NT2/D1 (cell line): ENCODE measurements around the gene KIF12.

Experiments used
- YY1 ChIP-seq: IDR thresholded peaks from 2 replicates; pipeline ENCODE4 v1.6.1; 2011; ENCODE audit not compliant: insufficient read length, insufficient read depth
- ZNF274 ChIP-seq: IDR thresholded peaks from 2 replicates; pipeline ENCODE4 v1.6.1; 2011; ENCODE audit warnings: mild to moderate bottlenecking, low read depth, low read length

DNA sequence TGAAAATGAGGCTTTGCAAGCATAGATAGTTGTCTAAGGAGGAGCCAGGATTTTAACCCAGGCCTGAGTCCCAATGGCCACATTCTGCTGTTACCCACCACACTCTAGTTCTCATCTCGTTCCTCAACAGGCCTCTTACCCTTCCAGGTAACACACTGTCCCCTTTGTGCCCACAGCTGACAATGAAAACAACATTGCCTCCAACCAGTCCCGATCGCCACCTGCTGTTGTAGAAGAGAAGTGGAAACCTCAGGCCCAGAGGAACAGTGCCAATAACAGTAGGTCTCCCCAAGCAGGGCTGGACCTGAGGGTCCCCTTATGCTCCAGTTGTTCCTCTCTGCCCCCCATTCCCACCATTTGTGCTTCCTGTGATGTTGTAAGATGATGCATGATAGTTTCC is 51.4 kb downstream of the KIF12 start:
- TF ChIP-seq ZNF274 (no peak), YY1 (no peak)
